EH (cell line): ENCODE results near the gene NGEF.
"Not testable (repeated sequence)": the region's sequence is repeated elsewhere in the genome, so short reads cannot be mapped to it uniquely, and the experiment has no call there.

Experiments
- DNase-seq: peaks from one replicate; pipeline ENCODE4 v3.0.0-alpha.2; 2015; ENCODE audit warnings: low read depth

The NGEF gene

DNA sequence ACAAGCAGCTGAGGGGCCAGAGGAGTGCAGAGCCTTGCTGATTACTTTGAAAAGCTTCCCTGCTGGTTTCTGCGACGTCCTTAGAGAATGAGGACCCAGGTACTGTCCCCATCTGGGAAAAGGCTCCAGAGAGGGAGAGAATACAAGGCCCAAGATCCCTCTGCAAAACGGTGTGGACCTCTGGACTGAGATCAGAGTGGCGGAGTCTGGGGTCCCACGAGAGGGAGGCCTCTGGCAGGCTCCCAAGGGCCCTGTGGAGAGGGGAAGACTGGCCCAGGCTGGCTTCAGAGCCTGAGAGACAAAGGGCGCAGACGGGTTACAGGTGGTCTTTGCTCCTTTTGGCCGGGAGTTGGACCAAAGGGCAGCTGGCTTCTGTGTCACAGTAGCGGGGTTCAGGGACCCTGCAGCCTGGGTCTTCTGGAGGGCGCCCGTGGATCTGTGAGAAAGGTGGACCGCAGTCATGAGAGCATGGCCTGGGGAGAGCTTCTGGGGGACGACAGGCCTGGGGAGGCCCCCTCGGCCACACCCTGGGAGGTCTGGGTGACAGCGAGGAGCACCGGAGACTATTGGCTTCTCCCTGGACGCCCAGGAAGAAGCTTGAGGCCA, 142.2 kb downstream of the NGEF start:
- no peak for DNase-seq

DNA sequence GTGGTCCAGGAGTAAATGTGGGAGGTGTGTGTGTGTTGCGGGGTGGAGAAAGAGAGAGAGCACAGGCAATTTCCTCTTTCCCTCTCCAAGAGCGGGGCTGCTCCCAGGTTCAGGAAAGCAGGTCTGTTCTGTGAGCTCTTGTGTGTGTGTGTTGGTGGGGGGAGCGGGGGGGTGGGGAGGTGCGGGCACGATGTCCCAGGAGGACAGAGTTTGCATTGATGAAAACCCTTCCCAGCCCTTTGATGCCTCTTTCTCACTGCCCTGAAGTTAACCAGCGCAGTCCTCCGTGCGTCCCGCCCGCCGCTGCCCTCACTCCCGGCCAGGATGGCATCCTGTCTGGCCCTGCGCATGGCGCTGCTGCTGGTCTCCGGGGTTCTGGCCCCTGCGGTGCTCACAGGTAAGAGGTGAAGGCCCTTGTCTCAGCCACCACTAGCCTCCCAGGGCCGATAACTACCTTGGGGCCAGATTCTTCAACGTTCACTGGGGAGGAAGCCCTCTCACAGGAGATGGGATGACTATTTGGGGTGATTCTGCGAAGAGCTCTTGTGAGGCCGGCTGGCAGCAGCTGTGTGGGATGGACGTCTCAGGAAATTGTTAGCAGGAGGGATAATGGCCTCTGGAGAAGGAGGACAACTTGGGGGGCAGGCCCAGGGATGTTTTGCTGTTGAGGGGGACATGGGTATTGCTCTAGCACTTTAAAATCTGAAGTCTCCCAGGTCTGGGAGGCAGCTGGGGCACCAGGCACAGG, 142.9 kb downstream of the NGEF start, which contains the start of gene SNORC:
Gene SNORC, plus strand, starts transcription at position 247 of the 748 bp plus-strand sequence. Its CDS starts 78 bp downstream, at position 325.
- DNase-seq, result no peak

DNA sequence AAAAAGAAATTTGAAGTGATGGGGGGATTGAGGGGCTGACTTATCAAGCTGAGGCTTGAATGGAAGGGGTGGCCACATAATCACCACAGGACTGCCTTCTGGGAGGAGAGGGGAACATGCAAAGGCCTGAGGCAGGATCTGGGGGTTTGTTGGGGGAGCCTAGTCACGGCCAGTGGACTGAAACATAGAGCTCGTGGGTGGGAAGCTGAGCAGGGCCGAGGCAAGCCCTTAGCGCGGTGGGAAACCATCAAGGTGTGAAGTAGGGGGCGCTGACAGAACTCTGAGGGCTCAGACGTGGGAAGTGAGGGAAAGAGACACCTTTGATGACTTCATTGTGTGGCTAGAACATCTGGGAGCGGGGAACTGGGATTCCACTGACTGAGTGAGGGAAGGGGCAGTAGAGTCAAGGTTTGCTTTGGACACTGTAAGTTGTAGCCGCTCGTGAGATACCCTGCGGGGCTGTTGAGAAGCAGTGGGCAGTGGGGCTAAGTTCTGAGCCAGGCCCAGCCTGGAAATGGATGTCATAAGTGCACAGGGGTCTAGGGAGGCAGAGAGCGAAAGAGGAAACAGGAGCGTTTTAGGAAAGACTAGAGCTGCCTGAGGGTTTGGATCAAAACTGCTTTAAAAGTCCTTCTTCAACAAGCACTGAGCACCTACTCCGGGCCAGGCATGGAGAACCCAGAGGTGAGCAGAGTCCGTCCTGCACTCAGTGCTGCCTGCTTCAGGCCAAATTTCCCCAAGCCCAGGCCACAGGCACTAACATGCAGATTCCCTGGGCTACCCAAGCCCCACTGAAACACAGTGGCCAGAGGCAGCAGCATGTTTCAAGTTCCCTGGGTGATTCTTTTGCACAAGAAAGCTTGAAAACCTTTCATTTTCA, 143.7 kb downstream of the NGEF start:
- DNase-seq, result no peak

DNA sequence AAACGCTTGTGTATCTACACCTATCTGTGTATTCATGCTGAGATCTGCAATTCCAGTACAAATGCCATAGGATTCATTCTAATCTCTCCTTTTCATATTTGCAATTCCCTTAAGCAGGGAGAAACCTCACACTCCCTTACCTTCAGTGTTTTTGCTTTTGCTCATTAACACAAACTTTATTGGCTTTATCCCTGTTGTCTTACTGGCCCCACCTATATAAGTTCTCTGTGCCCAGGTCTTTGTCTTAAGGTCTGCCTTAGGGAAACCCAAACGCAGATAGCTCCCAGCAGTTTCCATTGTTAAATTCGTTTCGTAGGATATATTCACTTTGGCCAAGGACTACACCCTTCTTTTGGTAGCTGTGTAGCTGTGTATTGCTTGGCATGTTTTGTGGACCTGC, 147.0 kb downstream of the NGEF start:
- DNase-seq, result no peak

DNA sequence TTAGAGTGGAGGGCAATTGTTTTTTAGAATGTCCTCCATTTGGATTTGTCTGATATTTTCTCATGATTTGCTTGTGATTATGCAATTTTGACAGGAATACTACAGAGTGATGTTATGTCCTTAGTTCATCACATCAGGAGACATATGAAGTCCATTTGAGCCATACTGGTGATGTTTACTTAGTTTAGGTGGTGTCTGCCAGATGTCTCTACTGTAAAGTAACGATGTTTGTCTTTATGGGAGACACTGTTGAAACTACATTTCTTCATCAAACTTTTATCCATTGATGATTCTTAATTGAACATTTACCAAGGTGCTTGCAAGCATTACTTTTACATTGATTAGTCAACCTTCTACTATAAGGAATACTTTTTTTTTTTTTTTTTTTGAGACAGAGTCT, 147.9 kb downstream of the NGEF start:
- DNase-seq, result no peak

DNA sequence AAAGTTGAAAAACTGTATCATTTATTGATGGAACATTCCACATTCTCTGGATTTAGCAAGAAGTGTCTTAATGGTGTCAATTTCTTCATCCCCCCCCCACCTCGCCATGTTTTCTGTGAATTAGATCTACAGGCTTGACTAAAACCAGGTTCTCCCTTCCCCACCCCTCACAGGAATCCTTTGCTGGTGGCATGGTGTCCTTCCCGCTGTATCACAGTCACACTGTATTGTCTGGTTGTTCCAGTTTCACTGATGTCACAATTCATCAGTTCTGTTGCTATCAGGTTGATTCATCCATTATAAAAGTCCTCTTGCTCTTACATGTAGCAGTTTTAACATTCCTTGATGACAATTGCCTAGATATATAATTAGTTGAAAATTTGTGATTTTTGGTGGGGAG, 149.1 kb downstream of the NGEF start:
- no peak for DNase-seq

DNA sequence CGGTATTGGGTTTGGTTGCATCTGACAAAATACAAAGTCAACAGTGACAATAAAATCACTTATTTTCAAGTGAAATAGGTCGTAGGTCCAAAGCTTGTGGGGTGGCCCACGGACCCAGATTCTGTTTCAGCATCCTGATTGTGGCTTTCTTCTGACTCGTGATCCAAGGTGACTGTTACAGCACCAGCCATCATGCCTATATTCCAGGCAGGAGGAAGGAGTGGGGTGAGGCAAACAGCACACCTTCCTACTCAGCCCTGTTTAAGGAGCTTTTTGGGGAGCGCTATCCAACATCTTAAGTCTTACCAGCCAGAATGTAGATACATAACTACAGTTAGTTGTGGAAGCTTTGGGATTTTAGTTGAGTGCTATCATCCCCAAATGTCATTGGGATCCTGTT, 151.7 kb downstream of the NGEF start:
- DNase-seq, result no peak

DNA sequence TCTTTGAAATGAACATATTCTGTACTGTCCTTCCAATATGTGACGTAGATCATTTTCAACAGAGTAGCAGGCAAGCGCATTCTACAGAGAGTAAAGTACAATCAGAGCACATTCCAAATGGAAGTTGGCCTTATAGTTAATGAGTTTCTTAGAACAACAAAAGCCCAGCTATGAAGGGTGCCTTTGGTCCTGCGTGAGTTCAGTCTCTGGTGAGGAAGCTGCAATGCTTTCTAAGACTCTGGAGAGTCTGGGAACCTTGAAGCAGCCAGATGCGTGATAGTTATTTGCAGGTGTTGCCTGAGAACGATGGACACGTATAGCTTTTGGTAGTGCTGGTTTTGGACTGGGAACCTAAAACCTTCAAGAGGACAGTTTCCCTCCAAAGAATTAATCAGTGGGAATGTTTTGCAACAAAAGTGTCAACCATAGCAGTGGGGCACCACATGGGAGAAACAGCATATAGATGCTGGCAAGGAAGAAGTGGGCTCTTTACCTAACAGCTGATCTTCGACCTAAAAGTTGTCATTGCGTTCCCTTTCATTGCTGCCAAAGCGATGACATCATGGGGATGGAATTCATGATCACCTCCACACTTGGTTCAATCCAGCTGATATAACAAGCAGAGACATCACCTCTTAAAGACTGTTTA, 152.3 kb downstream of the NGEF start:
- no peak for DNase-seq

DNA sequence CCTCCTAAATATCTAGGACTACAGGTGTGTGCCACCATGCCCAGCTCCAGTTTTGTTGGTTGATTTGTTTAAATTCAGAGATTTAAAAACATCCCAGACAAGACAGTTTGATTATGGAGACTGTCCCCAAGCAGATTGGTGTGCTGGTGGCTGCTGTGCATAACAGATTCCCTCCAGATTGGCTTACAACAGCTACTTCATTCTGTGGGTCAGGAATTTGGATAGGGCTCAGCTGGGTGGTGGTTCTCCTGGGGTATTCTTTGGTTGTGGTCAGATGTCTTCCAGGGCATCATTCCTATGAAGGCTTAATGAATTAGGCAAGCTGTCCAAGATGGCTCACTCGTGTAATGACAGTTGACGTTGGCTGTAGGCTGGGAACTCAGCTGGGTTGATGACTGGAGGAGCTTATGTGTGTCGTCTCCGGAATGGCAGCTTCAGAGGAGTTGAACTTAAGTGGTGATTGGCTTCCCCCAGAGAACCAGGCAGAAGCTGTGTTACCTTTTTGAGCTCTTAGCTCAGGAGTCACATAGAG, 153.6 kb downstream of the NGEF start:
- DNase-seq, result no peak

DNA sequence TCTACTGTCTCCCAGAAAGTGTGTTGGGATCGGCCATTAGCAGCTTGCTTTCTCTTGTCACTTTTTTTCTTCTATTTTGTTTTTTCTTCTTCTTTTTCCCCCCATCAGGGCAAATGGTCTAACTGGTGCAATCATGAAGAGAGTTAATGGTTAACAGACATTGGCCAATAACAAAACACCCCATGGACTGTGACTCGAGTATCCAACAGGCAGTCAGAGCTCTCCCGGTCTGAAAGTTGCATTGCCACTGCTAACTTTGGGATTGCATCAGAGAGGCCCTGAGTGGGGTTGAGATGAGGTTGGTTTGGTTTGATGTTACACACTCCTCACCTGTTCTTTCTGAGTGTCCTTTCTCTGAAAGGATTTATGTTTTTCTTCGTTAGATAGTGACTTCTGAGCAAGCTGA, 155.9 kb downstream of the NGEF start:
- DNase-seq, result no peak

DNA sequence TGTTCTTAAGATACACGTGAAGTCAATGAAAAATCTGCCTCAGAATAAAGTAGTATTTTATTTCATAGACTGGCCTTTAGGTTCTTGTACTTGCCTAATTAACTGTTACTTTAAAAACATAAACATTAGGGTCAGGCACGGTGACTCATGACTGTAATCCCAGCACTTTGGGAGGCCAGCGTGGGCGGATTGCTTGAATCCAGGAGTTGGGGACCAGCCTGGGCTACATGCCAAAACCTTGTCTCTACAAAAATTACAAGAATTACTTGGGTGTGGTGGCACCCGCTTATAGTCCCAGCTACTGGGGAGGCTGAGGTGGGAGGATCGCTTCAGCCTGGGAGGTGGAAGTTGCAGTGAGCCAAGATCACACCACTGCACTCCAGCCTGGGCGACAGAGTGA, 159.0 kb downstream of the NGEF start:
- peak; percentile 90 for DNase-seq

DNA sequence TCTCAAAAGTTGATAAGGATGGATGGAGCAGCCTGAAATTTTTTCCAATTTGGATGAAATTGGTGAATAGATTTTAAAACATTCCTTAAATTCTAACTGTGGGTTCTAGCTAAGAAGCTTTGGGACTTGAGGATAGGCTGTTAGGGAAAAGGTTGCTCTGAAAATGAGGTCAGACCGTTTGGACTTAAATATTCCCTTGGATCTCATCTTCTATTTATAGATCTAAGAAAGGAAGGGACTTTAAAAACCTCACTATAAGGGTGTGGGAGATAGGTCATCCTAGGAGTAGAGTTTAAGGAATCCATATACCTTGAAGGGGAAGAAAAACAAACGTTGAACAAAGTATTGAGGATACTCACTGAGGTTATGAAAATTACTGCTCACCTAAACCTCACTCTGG, 160.4 kb downstream of the NGEF start:
- DNase-seq, result no peak

DNA sequence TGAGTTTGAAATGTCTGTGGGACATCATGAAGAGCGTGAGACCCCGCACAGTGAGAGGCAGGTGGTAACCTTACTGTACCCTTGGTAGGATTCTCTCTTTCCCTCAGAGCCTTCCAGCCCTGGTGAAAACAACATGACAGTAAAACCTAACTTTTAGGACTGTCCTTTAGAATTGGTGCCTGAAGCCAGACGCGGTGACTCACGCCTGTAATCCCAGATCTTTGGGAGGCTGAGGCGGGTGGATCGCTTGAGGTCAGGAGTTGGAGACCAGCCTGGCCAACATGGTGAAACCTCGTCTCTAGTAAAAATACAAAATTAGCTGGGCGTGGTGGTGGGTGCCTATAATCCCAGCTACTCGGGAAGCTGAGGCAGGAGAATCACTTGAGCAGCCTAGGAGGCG, 161.0 kb downstream of the NGEF start:
- not testable (repeated sequence) for DNase-seq

DNA sequence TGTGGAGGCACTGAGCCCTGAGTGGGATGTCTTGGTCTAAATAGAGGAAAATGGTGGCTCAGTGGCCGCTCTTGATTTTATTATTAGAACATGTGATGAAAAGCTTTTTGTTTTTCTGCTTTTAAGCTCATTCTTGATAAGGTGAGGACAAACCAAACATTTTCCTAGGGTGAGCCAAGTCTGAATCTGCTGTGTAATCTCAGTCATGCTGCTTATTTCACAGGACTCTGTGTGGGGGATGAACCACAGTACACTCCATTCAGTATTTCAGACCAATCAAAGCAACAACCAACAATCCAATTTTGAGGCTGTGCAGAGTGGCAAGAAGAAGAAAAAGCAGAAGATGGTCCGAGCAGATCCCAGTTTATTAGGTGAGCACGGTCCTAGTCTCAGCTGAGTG, 163.0 kb downstream of the NGEF start:
- no peak for DNase-seq

DNA sequence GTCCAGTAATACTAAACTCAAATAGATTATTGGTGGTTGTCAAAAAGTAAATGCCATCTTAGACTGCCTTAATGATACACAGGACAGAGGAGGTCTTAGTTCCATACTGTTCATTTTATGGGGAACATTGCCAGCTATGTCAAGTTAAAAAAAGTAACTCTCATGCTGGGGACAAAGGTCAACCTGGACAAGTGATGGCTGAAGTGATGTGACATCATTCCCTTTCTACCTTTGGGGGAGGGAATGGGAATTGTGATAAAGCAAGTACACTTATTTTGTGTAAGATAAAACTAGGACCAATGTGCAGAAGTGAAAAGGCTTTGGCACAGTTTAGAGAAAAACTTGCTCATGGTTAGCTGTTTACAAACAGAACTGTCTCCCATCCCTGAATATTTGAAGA, 167.0 kb downstream of the NGEF start:
- no peak for DNase-seq

DNA sequence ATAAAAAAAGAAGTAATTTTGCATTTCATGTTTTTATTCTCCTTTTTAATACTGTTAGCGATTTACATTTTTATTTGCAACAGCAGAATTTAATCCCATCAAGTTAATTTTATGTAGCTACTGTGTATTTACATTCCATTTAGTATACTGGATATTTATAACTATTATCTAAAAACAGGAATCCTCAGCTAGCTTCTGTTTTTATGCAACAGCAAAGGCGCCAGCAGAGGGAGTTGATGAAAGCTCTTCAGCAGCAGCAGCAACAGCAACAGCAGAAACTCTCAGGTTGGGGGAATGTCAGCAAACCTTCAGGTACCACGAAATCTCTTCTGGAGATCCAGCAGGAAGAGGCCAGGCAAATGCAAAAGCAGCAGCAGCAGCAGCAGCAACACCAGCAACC, 169.2 kb downstream of the NGEF start:
- DNase-seq, result no peak

DNA sequence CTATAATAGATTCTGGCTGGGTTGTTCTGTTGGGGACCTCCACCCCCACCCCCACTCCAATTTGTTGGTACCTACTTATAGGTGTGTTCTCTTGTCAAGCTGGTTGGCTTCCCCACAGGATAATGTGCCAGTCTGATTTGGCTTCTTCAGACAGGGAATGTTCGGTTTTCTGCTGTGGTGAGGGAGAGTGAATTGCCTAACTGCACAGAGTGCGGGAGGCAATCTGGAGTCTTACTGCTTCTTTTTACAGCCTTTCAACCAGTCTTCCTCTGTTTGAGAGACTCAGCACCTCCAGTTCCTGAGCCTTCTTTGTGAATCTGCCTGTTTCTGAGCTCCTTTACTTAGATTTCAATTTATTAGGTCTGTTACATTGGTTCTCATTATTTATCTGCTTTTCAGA, 170.4 kb downstream of the NGEF start:
- DNase-seq, result no peak

DNA sequence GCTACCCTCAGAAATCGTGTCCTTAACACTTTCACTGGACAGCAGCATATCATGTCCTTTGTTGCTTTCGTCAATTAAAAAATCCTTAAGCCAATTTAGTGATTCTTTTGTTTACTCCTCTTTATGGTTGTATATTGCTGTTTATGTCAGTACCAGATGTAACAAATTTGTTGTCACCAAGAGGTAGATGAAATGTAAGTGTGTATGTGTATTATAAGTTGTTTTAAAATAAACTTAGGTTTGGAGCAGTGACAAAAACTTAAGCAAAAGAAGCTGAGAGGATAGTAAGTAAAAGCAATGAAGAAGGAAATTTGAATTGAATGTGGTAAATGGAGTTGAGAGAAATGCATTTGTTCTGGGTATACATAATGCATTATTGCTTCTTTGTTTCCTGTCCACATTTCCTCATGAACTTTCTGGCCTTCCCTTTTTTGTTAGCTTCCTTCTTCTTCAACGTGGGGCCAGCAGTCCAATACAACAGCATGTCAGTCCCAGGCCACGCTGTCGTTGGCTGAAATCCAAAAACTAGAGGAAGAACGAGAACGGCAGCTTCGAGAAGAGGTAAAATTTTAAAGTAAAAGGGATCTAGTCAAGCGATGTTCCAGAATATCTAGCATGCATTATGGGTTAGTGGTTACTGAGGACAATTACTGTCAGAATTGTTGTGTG, 173.5 kb downstream of the NGEF start:
- DNase-seq, result no peak

DNA sequence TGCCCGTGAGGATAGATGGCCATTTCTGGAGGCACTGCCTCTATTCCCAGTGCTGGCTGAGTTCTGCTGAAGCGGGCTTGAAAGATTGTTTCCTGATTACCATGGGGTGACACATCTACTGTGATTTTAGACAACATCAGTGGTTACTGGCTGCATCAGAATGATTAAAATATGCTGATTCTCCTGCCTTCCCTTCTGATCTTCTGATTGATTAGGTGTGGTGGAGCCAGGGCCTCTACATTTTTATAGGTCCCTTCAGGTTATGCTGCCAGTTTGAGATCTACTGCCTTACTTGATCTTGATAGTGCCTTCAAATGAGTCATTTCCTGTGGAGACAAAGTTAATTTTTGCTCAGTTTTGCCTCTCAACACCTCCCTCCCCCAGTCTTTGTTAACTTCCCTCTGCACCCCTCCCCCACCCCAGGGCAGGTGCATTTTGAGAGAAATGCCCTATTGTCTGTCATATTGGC, 174.6 kb downstream of the NGEF start:
- peak; percentile 30 for DNase-seq

DNA sequence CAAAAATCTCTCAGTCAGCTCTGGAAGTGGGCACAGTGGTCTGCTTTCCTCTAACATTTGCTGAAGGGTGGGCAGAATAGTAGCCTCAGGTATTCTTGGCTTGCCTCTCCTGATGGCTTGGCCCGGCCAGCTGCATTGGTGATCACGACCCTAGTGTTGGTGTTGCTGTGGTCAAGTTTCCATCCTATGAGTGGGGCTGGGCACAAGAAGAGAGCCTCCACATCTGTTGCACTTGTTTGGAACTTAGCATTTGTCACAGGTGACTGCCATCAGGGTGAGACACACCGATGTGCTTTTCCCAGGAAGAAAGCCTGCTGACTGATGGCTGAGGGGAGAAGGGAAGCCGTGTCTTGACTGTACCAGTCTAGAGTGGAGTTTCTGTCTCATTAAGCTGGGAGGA, 176.1 kb downstream of the NGEF start:
- no peak for DNase-seq

DNA sequence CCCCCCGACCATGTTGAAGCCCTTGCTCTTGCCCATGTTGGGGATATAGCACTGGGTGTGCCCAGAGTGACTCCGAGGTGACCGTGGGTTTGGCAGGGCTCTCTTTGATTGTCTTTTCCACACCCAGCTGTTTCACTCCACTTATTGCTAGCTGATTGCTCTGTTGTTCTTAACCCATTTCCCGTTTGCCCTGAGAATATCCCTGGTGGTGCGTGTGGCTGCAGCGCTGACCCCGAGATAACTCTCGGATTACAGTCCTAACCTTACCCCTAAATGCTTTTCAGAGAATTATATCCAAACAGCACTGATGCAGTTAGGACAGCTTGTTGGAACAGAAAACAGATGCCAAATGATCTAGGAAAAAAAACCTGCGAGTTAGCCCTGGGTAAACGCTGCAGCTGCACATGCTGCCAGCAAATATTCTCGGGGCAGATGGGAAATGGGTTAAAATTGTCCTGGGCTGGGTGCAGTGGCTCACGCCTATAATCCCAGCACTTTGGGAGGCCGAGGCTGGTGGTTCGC, 177.3 kb downstream of the NGEF start:
- no peak for DNase-seq
